WTC11 (cell line): Measurements from ENCODE around the gene ZNF282. TPM values are rescaled to one million over a fixed set of nuclear protein-coding genes. Genes with fewer than 3 reads are reported as not detected.

Experiments used
- ARID4B ChIP-seq: sonication (generic); formaldehyde crosslinking; IDR thresholded peaks from 2 replicates; pipeline ENCODE4 v1.8.0; 2023; ENCODE audit warnings: missing genetic modification reagents, mild to moderate bottlenecking, borderline replicate concordance
- ATF1 ChIP-seq: sonication (generic); formaldehyde crosslinking; IDR thresholded peaks from 2 replicates; pipeline ENCODE4 v1.8.1; 2023; ENCODE audit warnings: mild to moderate bottlenecking, moderate library complexity, missing genetic modification reagents
- ATF2 ChIP-seq: sonication (generic); formaldehyde crosslinking; IDR thresholded peaks from 2 replicates; pipeline ENCODE4 v1.8.1; 2022; ENCODE audit warnings: low read depth, missing genetic modification reagents, borderline replicate concordance
- EMX1 ChIP-seq: fragments of 250-450 bp; sonication (Bioruptor Pico); IDR thresholded peaks from 2 replicates; pipeline ENCODE4 v1.8.0; 2021; ENCODE audit warnings: mild to moderate bottlenecking
- ERG ChIP-seq: fragments of 250-450 bp; sonication (Bioruptor Pico); IDR thresholded peaks from 2 replicates; pipeline ENCODE4 v1.8.0; 2021; ENCODE audit warnings: mild to moderate bottlenecking
- FOXK1 ChIP-seq: sonication (generic); formaldehyde crosslinking; IDR thresholded peaks from 2 replicates; pipeline ENCODE4 v1.8.0; 2022; ENCODE audit warnings: mild to moderate bottlenecking, moderate library complexity, missing genetic modification reagents
- FOXP1 ChIP-seq: sonication (generic); formaldehyde crosslinking; IDR thresholded peaks from 2 replicates; pipeline ENCODE4 v1.8.0; 2022; ENCODE audit warnings: missing genetic modification reagents, mild to moderate bottlenecking, moderate library complexity, borderline replicate concordance
- HMGXB4 ChIP-seq: sonication (generic); formaldehyde crosslinking; IDR thresholded peaks from 2 replicates; pipeline ENCODE4 v1.8.1; 2023; ENCODE audit warnings: mild to moderate bottlenecking, moderate library complexity, missing genetic modification reagents
- MYBL2 ChIP-seq: sonication (generic); formaldehyde crosslinking; IDR thresholded peaks from 2 replicates; pipeline ENCODE4 v1.8.1; 2023; ENCODE audit warnings: mild to moderate bottlenecking, moderate library complexity, missing genetic modification reagents
- NFE2L1 ChIP-seq: sonication (generic); formaldehyde crosslinking; IDR thresholded peaks from 2 replicates; pipeline ENCODE4 v1.8.1; 2023; ENCODE audit warnings: missing genetic modification reagents
- RORB ChIP-seq: fragments of 250-450 bp; sonication (Bioruptor Pico); IDR thresholded peaks from 2 replicates; pipeline ENCODE4 v1.9.0; 2021; ENCODE audit warnings: mild to moderate bottlenecking
- SMAD4 ChIP-seq: sonication (generic); formaldehyde crosslinking; IDR thresholded peaks from 2 replicates; pipeline ENCODE4 v1.8.0; 2022; ENCODE audit warnings: mild to moderate bottlenecking, missing genetic modification reagents
- STAT6 ChIP-seq: sonication (generic); formaldehyde crosslinking; conservative IDR thresholded peaks from 2 replicates; pipeline ENCODE4 v1.8.1; 2023; ENCODE audit warnings: mild to moderate bottlenecking, low read depth, missing genetic modification reagents, moderate library complexity
- USF1 ChIP-seq: sonication (generic); formaldehyde crosslinking; IDR thresholded peaks from 2 replicates; pipeline ENCODE4 v1.8.0; 2022; ENCODE audit warnings: mild to moderate bottlenecking, missing genetic modification reagents
- USF2 ChIP-seq: sonication (generic); formaldehyde crosslinking; IDR thresholded peaks from 2 replicates; pipeline ENCODE4 v1.8.1; 2023; ENCODE audit warnings: mild to moderate bottlenecking, missing genetic modification reagents, moderate library complexity
- ZMAT4 ChIP-seq: fragments of 250-450 bp; sonication (Bioruptor Pico); IDR thresholded peaks from 2 replicates; pipeline ENCODE4 v1.9.0; 2021; ENCODE audit warnings: mild to moderate bottlenecking
- ZNF232 ChIP-seq: sonication (generic); formaldehyde crosslinking; IDR thresholded peaks from 2 replicates; pipeline ENCODE4 v1.8.0; 2022; ENCODE audit warnings: mild to moderate bottlenecking, missing genetic modification reagents
- ZNF416 ChIP-seq: fragments of 250-450 bp; sonication (Bioruptor Pico); IDR thresholded peaks from 2 replicates; pipeline ENCODE4 v1.9.0; 2021; ENCODE audit warnings: mild to moderate bottlenecking, inconsistent platforms
- ZNF425 ChIP-seq: fragments of 250-450 bp; sonication (Bioruptor Pico); conservative IDR thresholded peaks from 2 replicates; pipeline ENCODE4 v1.9.0; 2021; ENCODE audit warnings: mild to moderate bottlenecking
- ZSCAN18 ChIP-seq: fragments of 250-450 bp; sonication (Bioruptor Pico); IDR thresholded peaks from 2 replicates; pipeline ENCODE4 v2.1.2; 2022; ENCODE audit warnings: mild to moderate bottlenecking, moderate library complexity
- total RNA-seq: library from RNA; stranded (reverse); gene quantifications from 3 replicates; pipeline ENCODE4 v1.2.3, GENCODE V29; 2021

Gene ZNF282
- total RNA-seq, 1 experiment from 2014 or later, result 38.5 TPM

GRCh38 chr7:149239345-149240143, 44.2 kb downstream of the ZNF282 start, which contains the start of gene ZNF212 (continued):
- TF ChIP-seq ZMAT4 (CRISPR knock-in tag) (no peak), FOXP1 (peak; percentile 96), MYBL2 (CRISPR knock-in tag) (peak; percentile 91), ATF2 (CRISPR knock-in tag) (no peak), ZNF232 (CRISPR knock-in tag) (peak; percentile 14; the same call in 1 of the 2 replicates), ERG (no peak), ZNF425 (CRISPR knock-in tag) (no peak), EMX1 (CRISPR knock-in tag) (no peak), ATF1 (CRISPR knock-in tag) (peak; percentile 32; the same call in 1 of the 2 replicates), USF1 (CRISPR knock-in tag) (no peak; the same call in 1 of the 2 replicates), RORB (CRISPR knock-in tag) (no peak), ARID4B (CRISPR knock-in tag) (peak; percentile 34; the same call in 1 of the 2 replicates), STAT6 (CRISPR knock-in tag) (no peak), SMAD4 (no peak), USF2 (CRISPR knock-in tag) (no peak), ZNF416 (CRISPR knock-in tag) (no peak), ZSCAN18 (CRISPR knock-in tag) (no peak), NFE2L1 (0 out of 2 replicates have a peak, but pooled peaks have one; percentile 60), HMGXB4 (peak; percentile 94), FOXK1 (CRISPR knock-in tag) (peak; percentile 100)
